ENCODE data around the gene CLEC18B.

DNA sequence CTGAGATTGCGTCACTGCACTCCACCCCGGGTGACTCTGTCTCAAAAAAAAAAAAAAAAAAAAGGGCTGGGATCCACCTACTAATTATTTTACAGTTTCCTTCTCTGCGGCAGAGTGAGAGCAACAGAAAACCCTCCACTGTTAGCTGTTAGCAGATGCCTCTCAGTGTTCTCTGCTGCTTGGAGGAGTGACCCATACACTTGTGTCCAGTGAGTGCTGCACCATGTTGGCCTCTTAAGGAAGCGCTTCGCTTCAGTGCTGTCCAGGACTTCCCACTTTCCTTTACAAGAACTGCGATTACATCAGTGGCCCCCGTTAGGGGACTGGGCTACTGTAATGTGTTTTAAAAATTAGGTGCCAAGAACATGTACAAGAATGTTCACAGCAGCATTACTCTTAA lies 18.4 kb upstream of the CLEC18B start:
- TF ChIP-seq EZH2 (IDR thresholded peaks at IDR 0.05) (no peak), POLR2AphosphoS5 (IDR thresholded peaks at IDR 0.05; ENCODE audit: borderline replicate concordance, low read depth, low read length) (no peak)
